DOHH2 (cell line): Measurements from ENCODE around the gene PPARD.

Experiments
- H3F3A ChIP-seq: fragments of 200-600 bp; sonication (generic), shearing (Covaris generic); 2 replicates; pipeline ENCODE4 v1.6.0; 2016; ENCODE audit warnings: antibody characterized with exemption, mild to moderate bottlenecking; ENCODE audit not compliant: control insufficient read depth, insufficient read depth
- H3K27ac ChIP-seq: fragments of 200-600 bp; sonication (generic); 2 replicates; pipeline ENCODE4 v1.5.1; 2014; ENCODE audit warnings: low read depth, mild to moderate bottlenecking, low read length, moderate library complexity
- H3K27me3 ChIP-seq: fragments of 200-600 bp; sonication (generic); 2 replicates; pipeline ENCODE4 v1.6.1; 2014; ENCODE audit warnings: mild to moderate bottlenecking, low read length, mixed read lengths; ENCODE audit not compliant: control insufficient read depth
- H3K36me3 ChIP-seq: fragments of 200-600 bp; sonication (generic); 2 replicates; pipeline ENCODE4 v1.6.1; 2014; ENCODE audit warnings: mild to moderate bottlenecking, low read length, moderate library complexity, mixed read lengths; ENCODE audit not compliant: control insufficient read depth
- H3K4me1 ChIP-seq: fragments of 200-600 bp; sonication (generic); 2 replicates; pipeline ENCODE4 v1.6.1; 2014; ENCODE audit warnings: mild to moderate bottlenecking, low read length, mixed read lengths; ENCODE audit not compliant: control insufficient read depth
- H3K4me2 ChIP-seq: fragments of 200-600 bp; sonication (generic); 2 replicates; pipeline ENCODE4 v1.6.0; 2014; ENCODE audit warnings: mild to moderate bottlenecking, low read length, moderate library complexity
- H3K4me3 ChIP-seq: fragments of 200-600 bp; sonication (generic); 2 replicates; pipeline ENCODE4 v1.5.1; 2014; ENCODE audit warnings: mild to moderate bottlenecking, low read length, mixed read lengths
- H3K79me2 ChIP-seq: fragments of 200-600 bp; sonication (generic); 2 replicates; pipeline ENCODE4 v1.6.1; 2014; ENCODE audit warnings: mild to moderate bottlenecking, low read length, mixed read lengths; ENCODE audit not compliant: control insufficient read depth
- H3K9me2 ChIP-seq: fragments of 200-600 bp; sonication (generic); replicated peaks from 2 replicates; pipeline ENCODE4 v1.6.1; 2014; ENCODE audit warnings: mild to moderate bottlenecking, low read length, mixed read lengths; ENCODE audit not compliant: control insufficient read depth
- H3K9me3 ChIP-seq: fragments of 200-600 bp; sonication (generic); 2 replicates; pipeline ENCODE4 v1.6.1; 2014; ENCODE audit warnings: antibody characterized with exemption, low read length, mixed read lengths; ENCODE audit not compliant: control insufficient read depth, insufficient read depth
- H4K20me1 ChIP-seq: fragments of 200-600 bp; sonication (generic); 2 replicates; pipeline ENCODE4 v1.6.0; 2014; ENCODE audit warnings: low read depth, mild to moderate bottlenecking, antibody characterized with exemption, low read length, moderate library complexity; ENCODE audit not compliant: control insufficient read depth, insufficient read depth
- CTCF ChIP-seq: fragments of 200-600 bp; sonication (generic); IDR thresholded peaks from one replicate; pipeline ENCODE4 v1.5.1; 2014; ENCODE audit warnings: antibody characterized with exemption, mild to moderate bottlenecking, low read depth, low read length; ENCODE audit not compliant: poor library complexity, severe bottlenecking
- EZH2phosphoT487 ChIP-seq: fragments of 200-600 bp; sonication (generic); IDR thresholded peaks from 2 replicates; pipeline ENCODE4 v1.6.1; 2017; ENCODE audit warnings: borderline replicate concordance, mild to moderate bottlenecking, antibody characterized with exemption, low read length, moderate library complexity, mixed read lengths

Gene PPARD

DNA sequence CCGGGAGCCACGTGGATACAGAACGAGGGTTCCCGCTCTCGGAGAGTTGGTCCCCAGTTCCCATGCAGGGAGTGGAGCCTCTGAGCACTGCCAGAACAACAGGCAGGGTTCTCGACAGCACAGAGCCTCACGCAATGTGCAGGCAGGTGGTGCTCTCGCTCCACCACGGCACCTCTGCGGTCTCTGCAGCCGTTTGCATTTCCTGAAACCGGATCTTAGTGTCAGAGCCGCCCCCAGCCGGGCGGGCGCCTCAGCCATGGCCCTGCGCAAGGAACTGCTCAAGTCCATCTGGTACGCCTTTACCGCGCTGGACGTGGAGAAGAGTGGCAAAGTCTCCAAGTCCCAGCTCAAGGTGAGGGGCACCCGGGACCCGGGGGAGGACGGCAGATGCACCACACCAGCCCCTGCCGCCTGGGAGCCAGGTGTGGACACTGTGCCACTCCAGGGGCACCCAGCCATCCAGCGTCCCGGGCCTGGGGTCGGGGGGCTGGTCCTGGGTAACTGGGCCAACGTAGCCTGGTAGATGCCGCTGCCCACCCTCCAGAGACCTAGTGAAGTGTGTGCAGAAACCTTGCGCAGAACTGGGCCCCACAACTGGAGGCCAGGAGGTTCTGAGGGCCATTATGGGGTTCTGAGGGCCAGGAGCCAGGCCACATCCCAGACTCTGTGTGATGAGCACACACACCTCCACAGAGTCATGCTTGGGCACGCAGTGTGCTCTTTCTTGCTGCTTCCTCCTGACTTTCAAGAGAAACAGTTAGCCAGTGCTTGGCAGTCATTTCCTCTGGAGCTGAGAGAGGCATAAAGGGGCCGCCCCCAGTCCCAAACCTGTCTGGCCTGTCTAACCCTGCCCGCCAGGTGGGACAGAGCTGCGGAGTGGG lies 44.5 kb upstream of the PPARD start, which contains the start of gene DEF6:
Gene DEF6 (plus strand): TSS at position 218 of the 881 bp plus-strand sequence. CDS start 39 bp downstream, at position 257.
- peaks cover 58% of the 10 kb centered on the region for H3K4me1 ChIP-seq

DNA sequence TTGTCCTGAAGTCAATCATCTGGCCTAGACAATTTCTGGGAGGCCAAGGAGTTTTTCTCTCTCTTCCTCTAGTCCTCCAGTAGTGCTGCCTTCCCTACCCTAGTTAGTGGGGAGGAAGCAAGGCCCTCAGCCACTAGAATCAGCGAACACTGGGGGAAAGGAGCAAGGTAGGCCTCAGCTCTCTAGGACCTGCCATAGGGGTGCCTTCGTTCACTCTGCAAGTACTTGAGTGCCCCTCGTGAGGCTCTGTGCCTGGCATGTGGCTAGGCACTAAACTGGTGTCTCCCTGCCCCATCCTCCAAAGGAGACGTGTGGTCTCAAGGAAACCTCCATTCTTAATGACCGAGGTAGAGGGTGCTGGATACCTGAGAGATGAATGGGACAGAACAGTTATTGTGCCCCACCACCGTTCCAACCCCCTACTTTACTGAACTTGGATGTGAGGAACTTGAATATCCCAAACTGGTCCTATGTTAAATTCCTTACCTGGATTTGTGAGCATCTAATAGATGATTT lies 43.7 kb upstream of the PPARD start:
- Histone ChIP-seq H3K4me1 (peaks cover 65% of the 10 kb centered on the region), H3K4me3 (peak overlapping the region; percentile 91), H3K36me3 (peaks cover 46% of the 10 kb centered on the region), H3K4me2 (peak overlapping the region; percentile 95), H3K27me3 (no peaks in the 10 kb centered on the region), H3K27ac (peak overlapping the region; percentile 86), H3K79me2 (peaks cover 52% of the 10 kb centered on the region), H4K20me1 (no peaks in the 10 kb centered on the region), H3K9me2 (no peaks in the 10 kb centered on the region), H3F3A (peaks cover 19% of the 10 kb centered on the region), H3K9me3 (no peaks in the 10 kb centered on the region)
- TF ChIP-seq EZH2phosphoT487 (no peak), CTCF (no peak)

More for the DNA sequence above, 44.5 kb upstream of the PPARD start, which contains the start of gene DEF6:
- H4K20me1 ChIP-seq: no peaks in the 10 kb centered on the region
- H3K4me2 ChIP-seq: peak within 1 kb of the TSS; percentile 95
- peaks cover 19% of the 10 kb centered on the region for H3F3A ChIP-seq
- H3K79me2 ChIP-seq: peaks cover 44% of the 10 kb centered on the region
- TF ChIP-seq EZH2phosphoT487 (no peak), CTCF (peak; percentile 91)
- H3K36me3 ChIP-seq: peaks cover 41% of the 10 kb centered on the region
- no peaks in the 10 kb centered on the region for H3K9me2 ChIP-seq
- peak within 1 kb of the TSS; percentile 91 for H3K4me3 ChIP-seq
- H3K27ac ChIP-seq: peak within 1 kb of the TSS; percentile 86
- no peaks in the 10 kb centered on the region for H3K27me3 ChIP-seq
- no peaks in the 10 kb centered on the region for H3K9me3 ChIP-seq

DNA sequence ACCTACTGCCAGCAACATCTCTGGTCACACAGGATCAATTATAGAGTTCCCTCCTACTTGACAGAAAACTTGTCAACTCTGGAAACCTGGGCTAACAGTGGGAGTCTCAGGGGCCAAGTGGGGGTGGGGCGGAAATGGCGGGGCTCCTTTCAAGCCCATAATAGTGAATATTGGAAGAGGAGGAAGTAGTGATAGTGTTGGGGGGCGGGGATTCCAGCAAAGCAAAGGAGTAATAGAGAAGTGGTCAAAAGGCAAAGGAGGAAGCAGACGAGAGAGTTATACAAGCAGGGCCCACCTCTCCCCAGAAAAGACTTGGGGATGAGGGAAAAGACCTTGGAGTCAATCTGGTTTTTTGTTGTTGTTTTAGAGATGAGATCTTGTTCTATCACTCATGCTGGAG lies 42.7 kb upstream of the PPARD start:
- Histone ChIP-seq H3K27me3 (no peaks in the 10 kb centered on the region), H3K36me3 (peaks cover 42% of the 10 kb centered on the region), H3K4me2 (peak overlapping the region; percentile 95), H4K20me1 (no peaks in the 10 kb centered on the region), H3K79me2 (peaks cover 61% of the 10 kb centered on the region), H3K9me2 (no peaks in the 10 kb centered on the region), H3K4me1 (peaks cover 65% of the 10 kb centered on the region), H3F3A (peaks cover 19% of the 10 kb centered on the region), H3K27ac (peak overlapping the region; percentile 86), H3K4me3 (peak overlapping the region; percentile 91), H3K9me3 (no peaks in the 10 kb centered on the region)
- TF ChIP-seq EZH2phosphoT487: no peak
- TF ChIP-seq CTCF: no peak
